Measurements from ENCODE around the gene HOXA5. TPM values are rescaled to one million over a fixed set of nuclear protein-coding genes. Genes with fewer than 3 reads are reported as not detected.

The HOXA5 gene
- total and polyA plus RNA-seq, 2 of the 8 experiments (the other 6 are each of a cell fraction or from before 2014, with no cell fraction given) = not detected

GRCh38 chr7:27124096-27124901 lies 19.2 kb downstream of the HOXA5 start:
- no peaks in the 10 kb centered on the region for H3K79me1 ChIP-seq (ENCODE audit: low read depth, low read length)
- H2BK5ac ChIP-seq (ENCODE audit: low read depth, low read length) = no peak overlapping the region
- ChIA-PET POLR2A (ENCODE audit: partially characterized antibody) (no interaction called here), CTCF (ENCODE audit: partially characterized antibody) (interaction anchor here (0.9 to 1.4 kb wide), 4 partner anchors 18 to 37 kb away, joined by 3 to 4 read pairs (median 3); no protein-coding TSS in a partner anchor)
- peaks cover 100% of the 10 kb centered on the region in 4 experiments for H3K27me3 ChIP-seq (replicated peaks in 1 of 4; ENCODE audit: control insufficient read depth in 3 of 4, extremely low read depth in 1 of 4, insufficient read depth in 3 of 4, low read length in 3 of 4)
- peaks cover 18 to 29% of the 10 kb centered on the region in 2 experiments for H4K20me1 ChIP-seq (replicated peaks in 1 of 2; ENCODE audit: control insufficient read depth in 1 of 2, insufficient read depth in 2 of 2, low read length in 2 of 2)
- DNase-seq (ENCODE audit: low read depth in 1 of 2, low spot score in 2 of 2) (peak in 1 of 2 experiments; percentile 45), FAIRE-seq (no peak)
- H3K36me3 ChIP-seq (ENCODE audit: control insufficient read depth in 2 of 4, insufficient read depth in 4 of 4, low read length in 3 of 4) = no peaks in the 10 kb centered on the region
- H2BK20ac ChIP-seq (ENCODE audit: low read length) = no peak overlapping the region
- no peak overlapping the region for H4K8ac ChIP-seq (ENCODE audit: extremely low read depth, insufficient read depth, low read length)
- H3K4me1 ChIP-seq (replicated peaks in 1 of 4; ENCODE audit: control insufficient read depth in 3 of 4, insufficient read depth in 4 of 4, low read length in 3 of 4) = 0 out of 7 replicates have a peak, but pooled peaks cover 0 to 2% (median 0%) of the 10 kb centered on the region in 4 experiments
- no peaks in the 10 kb centered on the region for H3K79me2 ChIP-seq (ENCODE audit: control insufficient read depth in 1 of 2, insufficient read depth in 2 of 2, low read length in 2 of 2)
- no peaks in the 10 kb centered on the region; the same call in 1 of the 2 replicates for H3K23me2 ChIP-seq (ENCODE audit: low read depth, low read length)
- H3K9ac ChIP-seq (replicated peaks in 1 of 4; ENCODE audit: extremely low read depth in 1 of 4, low read depth in 3 of 4, low read length in 3 of 4) = no peak overlapping the region
- peak overlapping the region; percentile 35; the same call in 1 of the 2 replicates for H2BK12ac ChIP-seq (ENCODE audit: low read depth, low read length)
- no peak overlapping the region for H3K56ac ChIP-seq (replicated peaks; ENCODE audit: insufficient read length, low read depth, low read length)
- H2AK5ac ChIP-seq (ENCODE audit: low read depth, low read length) = no peak overlapping the region; the same call in 1 of the 2 replicates
- no peak overlapping the region for H2AFZ ChIP-seq (ENCODE audit: low read length)
- H4K91ac ChIP-seq (replicated peaks; ENCODE audit: insufficient read length, low read length) = no peak overlapping the region
- no peak overlapping the region for H3K14ac ChIP-seq (ENCODE audit: insufficient read length)
- no peak overlapping the region for H3K4ac ChIP-seq (replicated peaks; ENCODE audit: insufficient read length, low read depth, low read length)
- no peak overlapping the region for H3K4me2 ChIP-seq (ENCODE audit: insufficient read depth in 1 of 2, low read depth in 2 of 2, low read length in 2 of 2)
- H3K27ac ChIP-seq (ENCODE audit: low read depth, low read length) = no peak overlapping the region
- H3K23ac ChIP-seq (ENCODE audit: insufficient read length) = no peak overlapping the region
- WGBS, 2 experiments (ENCODE audit: extremely low coverage in 1 of 2, insufficient coverage in 1 of 2, insufficient read length in 1 of 2, insufficient replicate concordance in 2 of 2, low coverage in 1 of 2, low lambda C conversion rate in 2 of 2, missing lambda C conversion rate in 1 of 2) = 10% methylated on average over 43 of the region's 43 CpGs; no CpG with 5 or more reads in 1 of the 2 experiments
- no peak overlapping the region for H2BK120ac ChIP-seq (replicated peaks; ENCODE audit: low read depth, low read length)
- H2BK15ac ChIP-seq (ENCODE audit: low read length) = no peak overlapping the region
- H3K18ac ChIP-seq (ENCODE audit: extremely low read depth, low read length) = no peak overlapping the region
- no peak overlapping the region for H4K5ac ChIP-seq (ENCODE audit: insufficient read length, low read depth, low read length)
- no peaks in the 10 kb centered on the region for H3K9me3 ChIP-seq (ENCODE audit: insufficient read depth in 2 of 2, low read depth in 1 of 2, low read length in 1 of 2)
- H3K4me3 ChIP-seq (ENCODE audit: extremely low read depth in 1 of 4, insufficient read depth in 2 of 4, low read depth in 3 of 4, low read length in 4 of 4) = no peak overlapping the region
- TF ChIP-seq MAFK (IDR thresholded peaks at IDR 0.05; ENCODE audit: low read depth, low read length) (no peak), CHD1 (IDR thresholded peaks at IDR 0.05; ENCODE audit: low read depth, low read length) (no peak), SIRT6 (IDR thresholded peaks at IDR 0.05; ENCODE audit: low read length) (no peak), PHF8 (conservative IDR thresholded peaks at IDR 0.05; ENCODE audit: low read depth, low read length) (no peak), SIN3A (conservative IDR thresholded peaks at IDR 0.05 in 1 of 2, IDR thresholded peaks at IDR 0.05 in 1 of 2; ENCODE audit: low read depth in 1 of 2, low read length in 2 of 2) (no peak), EZH2 (IDR thresholded peaks at IDR 0.05; ENCODE audit: low read depth, low read length, severe bottlenecking) (peak; percentile 82), CTBP2 (IDR thresholded peaks at IDR 0.05; ENCODE audit: borderline replicate concordance, insufficient read depth, insufficient read length, low read length) (no peak), NANOG (IDR thresholded peaks at IDR 0.05; ENCODE audit: insufficient read depth, low read depth, low read length, poor library complexity, severe bottlenecking) (no peak), RNF2 (IDR thresholded peaks at IDR 0.05; ENCODE audit: borderline replicate concordance, low read depth, low read length, missing control alignments, poor library complexity, severe bottlenecking) (peak; percentile 86)
